SH-SY5Y (cell line): Measurements from ENCODE around the gene CITED4.

Experiments
- GATA2 ChIP-seq: IDR thresholded peaks from 2 replicates; pipeline ENCODE4 v1.6.1; 2011; ENCODE audit warnings: mild to moderate bottlenecking, low read depth, low read length
- GATA3 ChIP-seq: IDR thresholded peaks from 2 replicates; pipeline ENCODE4 v1.6.1; 2011; ENCODE audit warnings: low read depth, mild to moderate bottlenecking, low read length, moderate library complexity

GRCh38 chr1:40861224-40862003, 749 bp downstream of the CITED4 start:
- TF ChIP-seq GATA2 (no peak), GATA3 (no peak)
